Fibroblast of lung (primary cell): ENCODE data around the gene EIF5.

Experiments
- EZH2 ChIP-seq: IDR thresholded peaks from 2 replicates; pipeline ENCODE4 v1.5.1; 2012; ENCODE audit warnings: low read length, control low read depth, mild to moderate bottlenecking; ENCODE audit errors: missing control alignments
- TF ChIP-seq, protein P1 (sequence below), 2 donors: IDR thresholded peaks in 1 of 2; conservative IDR thresholded peaks in 1 of 2; 1 replicate in 1 of 2; 2 replicates in 1 of 2; pipeline ENCODE4 v1.5.1; 2011 to 2012; ENCODE audit warnings: low read length in 2 of 2, control low read depth in 1 of 2, inconsistent platforms in 1 of 2, low read depth in 1 of 2, mild to moderate bottlenecking in 1 of 2

DNA sequence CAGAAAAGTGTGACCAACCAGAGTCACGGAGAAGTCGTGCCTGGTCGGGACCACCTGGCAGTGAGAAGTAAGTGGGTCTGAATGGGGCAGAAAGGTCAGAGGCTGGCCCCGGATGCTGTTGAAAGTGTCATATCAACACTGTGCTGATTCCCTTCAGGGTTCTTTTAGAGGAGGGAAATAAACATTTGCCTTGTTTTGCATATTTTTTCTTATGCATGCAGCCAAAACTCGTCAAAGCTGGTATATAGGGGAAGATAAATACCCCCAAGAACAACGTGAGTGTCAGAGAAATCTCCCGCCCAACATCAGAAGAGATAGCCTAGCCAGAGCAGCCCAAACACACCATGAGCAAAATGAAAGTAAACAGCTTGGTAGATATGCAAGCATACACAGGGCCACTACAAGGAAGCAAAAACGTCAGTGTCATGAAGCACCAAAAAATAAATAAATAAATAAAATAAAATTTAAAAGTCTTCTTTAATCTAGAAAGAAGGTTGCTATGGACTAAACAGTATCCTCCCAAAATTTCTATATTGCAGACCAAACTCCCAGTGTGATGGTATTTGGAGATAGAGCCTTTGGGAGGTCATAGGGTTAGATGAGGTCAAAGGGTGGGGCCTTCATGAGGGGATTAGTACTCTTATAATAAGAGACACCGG lies 22.1 kb downstream of the EIF5 start:
- TF ChIP-seq, protein P1, sequence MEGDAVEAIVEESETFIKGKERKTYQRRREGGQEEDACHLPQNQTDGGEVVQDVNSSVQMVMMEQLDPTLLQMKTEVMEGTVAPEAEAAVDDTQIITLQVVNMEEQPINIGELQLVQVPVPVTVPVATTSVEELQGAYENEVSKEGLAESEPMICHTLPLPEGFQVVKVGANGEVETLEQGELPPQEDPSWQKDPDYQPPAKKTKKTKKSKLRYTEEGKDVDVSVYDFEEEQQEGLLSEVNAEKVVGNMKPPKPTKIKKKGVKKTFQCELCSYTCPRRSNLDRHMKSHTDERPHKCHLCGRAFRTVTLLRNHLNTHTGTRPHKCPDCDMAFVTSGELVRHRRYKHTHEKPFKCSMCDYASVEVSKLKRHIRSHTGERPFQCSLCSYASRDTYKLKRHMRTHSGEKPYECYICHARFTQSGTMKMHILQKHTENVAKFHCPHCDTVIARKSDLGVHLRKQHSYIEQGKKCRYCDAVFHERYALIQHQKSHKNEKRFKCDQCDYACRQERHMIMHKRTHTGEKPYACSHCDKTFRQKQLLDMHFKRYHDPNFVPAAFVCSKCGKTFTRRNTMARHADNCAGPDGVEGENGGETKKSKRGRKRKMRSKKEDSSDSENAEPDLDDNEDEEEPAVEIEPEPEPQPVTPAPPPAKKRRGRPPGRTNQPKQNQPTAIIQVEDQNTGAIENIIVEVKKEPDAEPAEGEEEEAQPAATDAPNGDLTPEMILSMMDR (conservative IDR thresholded peaks at IDR 0.05 in 1 of 2, IDR thresholded peaks at IDR 0.05 in 1 of 2; ENCODE audit: low read depth in 1 of 2, low read length in 2 of 2), result no peak
- TF ChIP-seq EZH2, result no peak
